Keratinocyte (primary cell): Measurements from ENCODE around the gene DGKI.

Experiments
- CTCF ChIP-seq, 3 experiments: IDR thresholded peaks in 1 of 3; conservative IDR thresholded peaks in 1 of 3; optimal IDR thresholded peaks in 1 of 3; 2 replicates in 2 of 3; 3 replicates in 1 of 3; pipeline versions ENCODE3 to v1.5.1; 2011; ENCODE audit warnings: low read length in 3 of 3, mild to moderate bottlenecking in 3 of 3, moderate library complexity in 2 of 3, control low read depth in 1 of 3, inconsistent platforms in 1 of 3; ENCODE audit not compliant: insufficient read depth in 2 of 3; ENCODE audit errors: extremely low read depth in 1 of 3
- EZH2 ChIP-seq: IDR thresholded peaks from one replicate; pipeline ENCODE4 v1.6.1; 2012; ENCODE audit warnings: inconsistent platforms, mild to moderate bottlenecking, low read length, moderate library complexity

- TF ChIP-seq CTCF (optimal IDR thresholded peaks at IDR 0.05 in 1 of 3, IDR thresholded peaks at IDR 0.05 in 1 of 3, conservative IDR thresholded peaks at IDR 0.05 in 1 of 3; ENCODE audit: extremely low read depth in 1 of 3, insufficient read depth in 2 of 3, low read length in 3 of 3) (no peak), EZH2 (no peak)
Measured at GRCh38 chr7:137363683-137364082, 483.1 kb downstream of the DGKI start.
